HG03135 (cell line): Measurements from ENCODE around the gene CEACAM21.
"Not testable (repeated sequence)": the region's sequence is repeated elsewhere in the genome, so short reads cannot be mapped to it uniquely, and the experiment has no call there.

Experiments used
- ATAC-seq: cut with Tn5 transposase; IDR thresholded peaks from one replicate; pipeline ENCODE4 v1.9.1; 2021; ENCODE audit warnings: mild to moderate bottlenecking, moderate library complexity; ENCODE audit not compliant: unreplicated experiment

The CEACAM21 gene

GRCh38 chr19:41548954-41549688 lies 26.8 kb upstream of the CEACAM21 start:
- ATAC-seq, result no peak

- ATAC-seq, result no peak
Measured at GRCh38 chr19:41549884-41550283, 26.1 kb upstream of the CEACAM21 start.

- ATAC-seq, result no peak
Measured at GRCh38 chr19:41551212-41551610, 24.8 kb upstream of the CEACAM21 start.

- ATAC-seq, result no peak
Measured at GRCh38 chr19:41551711-41552110, 24.3 kb upstream of the CEACAM21 start.

GRCh38 chr19:41552558-41552957 lies 23.4 kb upstream of the CEACAM21 start:
- no peak for ATAC-seq

GRCh38 chr19:41553804-41554203 lies 22.2 kb upstream of the CEACAM21 start:
- ATAC-seq, result no peak

GRCh38 chr19:41554907-41555306 lies 21.1 kb upstream of the CEACAM21 start:
- ATAC-seq, result no peak

- no peak for ATAC-seq
Measured at GRCh38 chr19:41555748-41556147, 20.2 kb upstream of the CEACAM21 start.

GRCh38 chr19:41563854-41564514 lies 12.0 kb upstream of the CEACAM21 start:
- ATAC-seq, result no peak

GRCh38 chr19:41564515-41565378 lies 11.2 kb upstream of the CEACAM21 start:
- ATAC-seq, result no peak

GRCh38 chr19:41565379-41565720 lies 10.6 kb upstream of the CEACAM21 start:
- no peak for ATAC-seq

- ATAC-seq, result no peak
Measured at GRCh38 chr19:41566001-41566400, 10.0 kb upstream of the CEACAM21 start.

- ATAC-seq, result no peak
Measured at GRCh38 chr19:41569481-41570150, 6.3 kb upstream of the CEACAM21 start.

GRCh38 chr19:41570179-41570578 lies 5.8 kb upstream of the CEACAM21 start:
- ATAC-seq, result no peak

GRCh38 chr19:41570639-41571112 lies 5.3 kb upstream of the CEACAM21 start:
- peak; percentile 67 for ATAC-seq

GRCh38 chr19:41577144-41577830 lies 1.3 kb downstream of the CEACAM21 start:
- ATAC-seq, result no peak

GRCh38 chr19:41577833-41578232 lies 1.9 kb downstream of the CEACAM21 start:
- ATAC-seq, result no peak

- ATAC-seq, result no peak
Measured at GRCh38 chr19:41578886-41579285, 2.9 kb downstream of the CEACAM21 start.

- not testable (repeated sequence) for ATAC-seq
Measured at GRCh38 chr19:41581068-41581467, 5.1 kb downstream of the CEACAM21 start.

GRCh38 chr19:41582577-41583182 lies 6.7 kb downstream of the CEACAM21 start:
- ATAC-seq, result not testable (repeated sequence)
